DOHH2 (cell line): Measurements from ENCODE around the gene NR5A2.

Experiments used
- CTCF ChIP-seq: fragments of 200-600 bp; sonication (generic); IDR thresholded peaks from one replicate; pipeline ENCODE4 v1.5.1; 2014; ENCODE audit warnings: antibody characterized with exemption, mild to moderate bottlenecking, low read depth, low read length; ENCODE audit not compliant: poor library complexity, severe bottlenecking
- EZH2phosphoT487 ChIP-seq: fragments of 200-600 bp; sonication (generic); IDR thresholded peaks from 2 replicates; pipeline ENCODE4 v1.6.1; 2017; ENCODE audit warnings: borderline replicate concordance, mild to moderate bottlenecking, antibody characterized with exemption, low read length, moderate library complexity, mixed read lengths

- TF ChIP-seq CTCF, result no peak
- no peak for TF ChIP-seq EZH2phosphoT487
Measured at GRCh38 chr1:200005165-200005564, 22.3 kb upstream of the NR5A2 start.
